Activated gamma-delta T cell (primary cell): ENCODE data around the gene KRT9.
"Not testable (repeated sequence)": the region's sequence is repeated elsewhere in the genome, so short reads cannot be mapped to it uniquely, and the experiment has no call there.

Experiments
- DNase-seq: peaks from one replicate; lab custom pipeline; 2025; lab: John Stamatoyannopoulos, UW
- total RNA-seq, 2 donors: gene quantifications; one replicate each; lab custom pipeline; 2026; lab: John Stamatoyannopoulos, UW

KRT9 gene
- 0 to 0.17 reads per million in 2 donors for total RNA-seq

GRCh38 chr17:41571561-41572434 is at the start of gene KRT9:
TSS of gene KRT9 (minus strand) at chr17:41572059. CDS start at chr17:41571992, 67 bp downstream.
- DNase-seq, result no peak

GRCh38 chr17:41621435-41621817 is 49.6 kb upstream of the KRT9 start:
- DNase-seq, result not testable (repeated sequence)

- DNase-seq, result no peak
Observed at GRCh38 chr17:41620583-41621434, 49.0 kb upstream of the KRT9 start.

- not testable (repeated sequence) for DNase-seq
Observed at GRCh38 chr17:41619927-41620582, 48.2 kb upstream of the KRT9 start.

- no peak for DNase-seq
Observed at GRCh38 chr17:41619036-41619926, 47.4 kb upstream of the KRT9 start.

- no peak for DNase-seq
Observed at GRCh38 chr17:41618341-41619035, 46.6 kb upstream of the KRT9 start.

GRCh38 chr17:41617698-41618097 is 45.8 kb upstream of the KRT9 start:
- DNase-seq, result no peak

- no peak for DNase-seq
Observed at GRCh38 chr17:41617136-41617535, 45.3 kb upstream of the KRT9 start.

- not testable (repeated sequence) for DNase-seq
Observed at GRCh38 chr17:41616486-41616885, 44.6 kb upstream of the KRT9 start.

- DNase-seq, result no peak
Observed at GRCh38 chr17:41615454-41615853, 43.6 kb upstream of the KRT9 start.

- DNase-seq, result not testable (repeated sequence)
Observed at GRCh38 chr17:41614767-41615166, 42.9 kb upstream of the KRT9 start.

GRCh38 chr17:41614098-41614497 is 42.2 kb upstream of the KRT9 start:
- no peak for DNase-seq

- DNase-seq, result no peak
Observed at GRCh38 chr17:41613277-41614082, 41.6 kb upstream of the KRT9 start.

GRCh38 chr17:41612376-41613160 is 40.7 kb upstream of the KRT9 start, which contains the start of gene KRT16:
TSS of gene KRT16 (minus strand) at chr17:41612767. CDS start at chr17:41612688, 79 bp downstream.
- not testable (repeated sequence) for DNase-seq

- no peak for DNase-seq
Observed at GRCh38 chr17:41610965-41611640, 39.2 kb upstream of the KRT9 start.

- not testable (repeated sequence) for DNase-seq
Observed at GRCh38 chr17:41610061-41610517, 38.2 kb upstream of the KRT9 start.

- not testable (repeated sequence) for DNase-seq
Observed at GRCh38 chr17:41606930-41607329, 35.1 kb upstream of the KRT9 start.

- DNase-seq, result no peak
Observed at GRCh38 chr17:41602524-41602923, 30.7 kb upstream of the KRT9 start.
